ES-I3 (cell line): ENCODE results near the gene GLOD5.

Experiments used
- H3K36me3 ChIP-seq: 2 replicates; pipeline ENCODE4 v1.6.1; 2013; ENCODE audit warnings: mild to moderate bottlenecking, low read length, control low read depth, moderate library complexity; ENCODE audit not compliant: insufficient read depth
- H3K4me1 ChIP-seq: 2 replicates; pipeline ENCODE4 v1.6.1; 2013; ENCODE audit warnings: mild to moderate bottlenecking, control low read depth, low read length; ENCODE audit not compliant: insufficient read depth
- H3K9ac ChIP-seq: 2 replicates; pipeline ENCODE4 v1.6.1; 2013; ENCODE audit warnings: low read depth, mild to moderate bottlenecking, low read length, moderate library complexity
- H3K9me3 ChIP-seq: 2 replicates; pipeline ENCODE4 v1.6.1; 2013; ENCODE audit warnings: mild to moderate bottlenecking, low read length, moderate library complexity; ENCODE audit not compliant: control insufficient read depth, insufficient read depth

The GLOD5 gene

DNA sequence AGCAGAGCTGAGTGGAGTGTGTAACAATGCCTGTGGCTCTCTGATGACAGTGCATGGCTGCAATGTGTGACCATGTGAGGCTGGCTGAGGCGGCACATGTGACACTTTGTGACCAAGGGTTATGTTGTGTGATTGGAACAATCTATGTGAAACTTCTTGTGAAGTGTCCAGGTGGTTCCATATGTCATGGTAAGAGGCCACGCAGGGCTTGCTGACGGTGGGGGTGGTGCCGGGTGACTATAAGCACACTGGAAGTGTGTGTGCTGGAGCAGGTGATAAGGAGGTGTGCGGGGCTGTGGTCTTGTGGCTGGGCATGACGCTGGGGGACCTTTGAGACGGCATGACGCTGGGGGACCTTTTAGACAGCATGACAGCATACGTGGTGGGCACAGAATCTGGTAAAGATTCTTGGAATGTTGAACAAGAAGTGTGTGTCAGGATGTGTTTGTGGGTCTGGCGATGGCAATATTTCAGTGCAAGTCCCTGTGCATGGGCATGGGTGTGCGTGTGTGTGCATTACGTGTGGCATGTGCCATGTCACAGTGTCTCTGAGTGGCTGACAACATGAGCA lies 32.9 kb downstream of the GLOD5 start:
- H3K4me1 ChIP-seq = peaks cover 15% of the 10 kb centered on the region; the same call in 1 of the 2 replicates
- H3K36me3 ChIP-seq = no peaks in the 10 kb centered on the region
- no peak overlapping the region for H3K9ac ChIP-seq
- no peaks in the 10 kb centered on the region for H3K9me3 ChIP-seq

DNA sequence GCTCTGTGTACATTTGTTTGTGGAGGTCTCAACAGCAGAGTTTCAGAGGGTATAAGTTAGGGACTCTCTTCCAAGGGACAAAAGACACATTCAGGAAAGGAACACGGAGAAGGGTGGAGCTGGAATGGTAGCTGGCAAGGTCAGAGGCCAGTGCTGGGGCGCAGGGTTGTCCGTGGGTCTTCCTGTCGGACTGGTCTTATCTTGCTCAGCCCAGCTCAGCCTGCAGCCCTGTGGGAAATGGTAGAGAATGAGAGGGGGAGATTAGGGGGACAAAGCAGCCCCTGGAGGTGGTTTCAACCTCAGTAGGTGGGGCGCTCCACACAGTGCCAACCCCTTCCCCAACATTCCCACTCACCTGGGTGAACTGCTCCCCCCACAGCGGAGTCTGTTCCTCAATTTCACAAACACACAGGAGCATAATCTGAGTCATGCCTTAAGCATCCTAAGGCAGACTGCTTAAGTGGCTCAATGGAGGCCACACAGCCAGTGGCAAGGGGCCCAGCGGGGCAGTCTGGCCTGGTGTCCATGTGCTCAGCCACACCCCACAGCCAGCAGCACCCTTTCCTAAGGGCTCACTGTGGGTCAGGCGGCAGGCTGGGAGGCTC lies 33.5 kb downstream of the GLOD5 start:
- Histone ChIP-seq H3K9me3 (no peaks in the 10 kb centered on the region), H3K36me3 (no peaks in the 10 kb centered on the region), H3K9ac (no peak overlapping the region), H3K4me1 (peaks cover 15% of the 10 kb centered on the region; the same call in 1 of the 2 replicates)

DNA sequence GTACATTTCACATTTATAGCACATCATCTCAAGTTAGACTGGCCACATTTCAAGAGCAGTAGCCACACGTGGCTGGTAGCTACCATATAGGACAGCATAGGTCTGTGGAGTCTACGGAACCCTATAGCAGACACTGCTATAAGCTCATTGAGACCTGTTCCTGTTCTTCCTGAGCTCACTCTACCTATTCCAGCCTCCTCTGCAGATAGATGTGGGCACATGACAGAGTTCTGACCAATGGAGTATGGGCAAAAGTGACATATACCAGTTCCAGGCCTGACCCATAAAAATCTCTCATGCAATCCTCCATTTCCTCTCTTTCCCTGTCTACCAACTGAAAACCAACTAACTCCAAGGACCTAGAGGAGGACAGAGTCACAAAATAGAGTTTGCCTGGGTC lies 36.8 kb downstream of the GLOD5 start:
- peaks cover 15% of the 10 kb centered on the region; the same call in 1 of the 2 replicates for H3K4me1 ChIP-seq
- no peaks in the 10 kb centered on the region for H3K36me3 ChIP-seq
- H3K9ac ChIP-seq = no peak overlapping the region
- H3K9me3 ChIP-seq = no peaks in the 10 kb centered on the region

DNA sequence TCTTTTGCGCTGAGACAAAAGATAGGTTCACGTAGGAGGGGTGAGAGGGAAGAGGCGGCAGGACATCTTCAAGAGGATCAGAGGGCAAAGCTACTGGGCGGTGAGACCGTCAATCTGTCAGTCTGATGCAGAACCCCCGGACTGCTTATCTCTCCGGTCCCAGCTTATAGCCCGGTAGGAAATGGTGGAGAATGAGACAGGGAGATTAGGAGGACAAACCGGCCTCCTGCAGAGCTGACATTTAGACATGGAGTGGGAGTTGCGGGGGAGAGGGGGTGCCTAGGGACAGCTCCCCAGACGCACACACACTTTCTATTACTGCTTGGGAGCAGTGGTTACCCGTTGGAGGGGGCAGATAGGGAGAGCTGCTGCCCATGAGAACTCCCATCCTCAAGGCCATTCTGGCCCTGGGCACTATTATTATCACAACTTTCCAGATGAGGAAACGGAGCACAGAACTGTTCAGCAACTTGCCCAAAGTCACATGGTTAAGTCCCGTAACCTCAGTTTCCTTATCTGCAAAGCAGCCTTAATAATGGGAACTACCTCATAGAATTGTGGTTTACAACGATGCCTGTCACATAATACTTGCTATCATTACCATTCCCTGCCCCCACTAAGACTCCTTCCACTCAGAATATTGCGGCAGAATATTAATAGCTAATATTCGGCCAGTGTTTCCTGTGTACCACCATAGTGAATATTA lies 39.2 kb downstream of the GLOD5 start:
- Histone ChIP-seq H3K4me1 (no peaks in the 10 kb centered on the region; the same call in 1 of the 2 replicates), H3K36me3 (no peaks in the 10 kb centered on the region; the same call in 1 of the 2 replicates), H3K9me3 (no peaks in the 10 kb centered on the region), H3K9ac (peak overlapping the region; percentile 94)

DNA sequence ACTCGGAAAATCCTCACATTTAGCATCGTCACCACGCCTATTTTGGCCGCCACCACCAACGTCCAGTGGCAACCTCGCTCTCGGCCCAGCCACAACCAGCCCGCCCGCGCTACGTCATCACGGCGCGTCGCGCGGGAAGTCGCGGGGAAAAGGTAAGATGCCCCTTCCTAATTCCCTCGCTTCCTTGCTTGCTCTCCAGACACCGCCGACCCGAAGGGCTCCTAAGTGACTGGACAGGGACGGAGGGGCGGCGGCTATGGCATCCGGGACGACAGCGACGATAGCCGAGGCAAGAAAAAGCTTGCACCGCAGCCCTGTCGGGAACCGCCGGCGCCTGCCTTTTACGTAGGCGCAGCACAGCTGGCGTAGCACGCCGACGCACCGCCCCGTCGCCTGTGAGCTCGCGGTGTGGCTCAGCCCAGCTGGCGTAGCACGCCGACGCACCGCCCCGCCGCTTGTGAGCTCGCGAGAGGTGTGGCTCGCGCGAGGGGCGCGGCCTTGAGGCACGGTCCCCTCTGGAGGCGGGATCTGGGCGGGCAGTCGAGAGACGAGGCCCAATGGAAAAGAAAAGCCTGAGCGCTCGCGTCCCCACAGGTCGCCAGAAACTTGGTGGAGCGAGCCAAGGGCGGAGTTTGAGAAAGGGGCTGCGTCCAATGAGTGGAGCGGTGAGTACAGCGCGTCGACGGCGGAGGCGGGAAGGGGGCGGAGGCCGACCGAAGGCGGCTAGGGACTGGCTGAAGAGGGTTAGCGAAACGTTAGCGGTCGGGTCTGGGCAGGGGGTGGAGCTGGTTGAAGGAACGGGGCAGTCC lies 39.9 kb downstream of the GLOD5 start, which contains the start of gene HDAC6:
TSS of gene HDAC6 (plus strand) at position 788 of the 809 bp plus-strand sequence. CDS start 626 bp downstream, outside the sequence.
- Histone ChIP-seq H3K9me3 (no peaks in the 10 kb centered on the region), H3K36me3 (no peaks in the 10 kb centered on the region; the same call in 1 of the 2 replicates), H3K9ac (peak within 1 kb of the TSS; percentile 94), H3K4me1 (no peaks in the 10 kb centered on the region)

DNA sequence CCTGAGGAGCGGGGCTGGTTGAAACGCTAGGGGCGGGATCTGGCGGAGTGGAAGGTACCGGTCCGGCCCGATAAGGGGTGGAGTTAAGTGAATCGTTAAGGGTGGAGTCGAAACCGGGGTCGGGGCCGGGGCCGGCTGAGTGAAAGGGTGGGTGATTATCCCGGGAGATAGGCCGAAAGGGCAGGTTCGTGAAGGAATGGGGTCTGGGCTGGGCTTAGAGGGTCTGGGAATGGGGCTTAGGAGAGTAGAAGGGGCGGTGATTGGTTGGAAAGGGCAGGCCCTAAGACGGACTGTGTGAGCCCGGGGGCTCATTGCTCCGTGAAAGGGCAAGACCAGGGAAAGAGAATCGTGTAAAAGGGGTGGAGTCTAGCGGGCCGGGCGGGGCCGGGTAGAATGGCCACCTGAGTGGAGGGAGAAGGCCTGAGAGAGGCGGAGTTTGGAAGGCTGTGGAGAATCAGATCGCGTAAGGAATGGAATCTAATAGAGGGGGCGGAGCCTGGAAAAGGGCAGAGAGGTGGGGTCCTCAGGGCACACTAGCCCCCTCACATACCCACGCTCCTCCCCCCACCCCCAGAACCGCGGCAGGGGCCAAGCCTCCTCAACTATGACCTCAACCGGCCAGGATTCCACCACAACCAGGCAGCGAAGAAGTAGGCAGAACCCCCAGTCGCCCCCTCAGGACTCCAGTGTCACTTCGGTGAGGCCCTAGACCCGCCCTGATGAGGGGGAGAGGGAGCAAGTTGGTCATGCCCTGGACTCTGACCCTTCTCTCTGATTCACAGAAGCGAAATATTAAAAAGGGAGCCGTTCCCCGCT lies 40.8 kb downstream of the GLOD5 start:
- H3K9me3 ChIP-seq = no peaks in the 10 kb centered on the region
- peak overlapping the region; percentile 94 for H3K9ac ChIP-seq
- no peaks in the 10 kb centered on the region for H3K4me1 ChIP-seq
- H3K36me3 ChIP-seq = no peaks in the 10 kb centered on the region; the same call in 1 of the 2 replicates

DNA sequence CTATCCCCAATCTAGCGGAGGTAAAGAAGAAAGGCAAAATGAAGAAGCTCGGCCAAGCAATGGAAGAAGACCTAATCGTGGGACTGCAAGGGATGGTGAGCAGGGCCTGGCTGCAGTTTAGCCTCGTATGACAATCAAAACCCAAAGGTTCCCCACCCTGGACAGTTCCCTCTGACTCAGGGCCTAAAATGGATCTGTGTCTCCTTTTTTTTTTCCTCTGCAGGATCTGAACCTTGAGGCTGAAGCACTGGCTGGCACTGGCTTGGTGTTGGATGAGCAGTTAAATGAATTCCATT lies 41.3 kb downstream of the GLOD5 start:
- H3K9ac ChIP-seq = peak overlapping the region; percentile 94
- H3K36me3 ChIP-seq = no peaks in the 10 kb centered on the region; the same call in 1 of the 2 replicates
- H3K9me3 ChIP-seq = no peaks in the 10 kb centered on the region
- no peaks in the 10 kb centered on the region for H3K4me1 ChIP-seq

DNA sequence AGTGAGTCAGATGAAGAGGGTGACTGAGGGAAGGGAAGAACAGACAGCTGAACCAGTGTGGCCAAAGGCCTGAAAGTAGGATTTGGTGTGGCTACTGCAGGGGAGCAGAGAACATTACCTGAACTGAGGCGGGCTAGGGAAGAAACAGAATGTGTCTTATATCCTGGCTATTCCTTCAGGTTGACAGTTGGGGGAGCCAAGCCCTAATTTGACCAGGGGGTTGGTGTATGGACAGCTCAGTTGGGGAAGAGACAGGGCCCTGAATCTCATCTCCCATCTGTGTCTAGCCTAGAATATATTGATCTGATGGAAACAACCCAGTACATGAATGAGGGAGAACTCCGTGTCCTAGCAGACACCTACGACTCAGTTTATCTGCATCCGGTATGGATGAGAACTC lies 44.5 kb downstream of the GLOD5 start:
- H3K9me3 ChIP-seq = no peaks in the 10 kb centered on the region
- H3K9ac ChIP-seq = no peak overlapping the region
- H3K4me1 ChIP-seq = no peaks in the 10 kb centered on the region
- no peaks in the 10 kb centered on the region; the same call in 1 of the 2 replicates for H3K36me3 ChIP-seq

DNA sequence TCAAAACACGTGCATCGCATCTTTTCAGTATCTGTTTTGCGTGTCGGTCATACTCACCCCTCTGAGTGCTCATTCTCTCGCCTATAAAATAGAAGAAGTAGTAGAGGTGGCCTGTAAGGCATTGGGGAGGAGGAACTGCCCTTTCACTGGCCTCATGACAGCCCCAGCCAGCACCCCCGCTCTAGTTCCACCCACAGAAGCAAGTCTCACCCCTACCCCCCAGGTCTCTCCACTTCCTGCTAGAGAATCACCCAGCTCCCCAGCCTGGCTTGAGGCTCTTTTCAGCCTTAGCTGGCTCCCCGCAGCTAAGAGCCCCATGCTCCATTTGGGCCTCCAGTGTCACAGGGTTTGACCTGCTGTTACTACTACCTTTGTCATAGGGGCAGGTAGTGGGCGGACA lies 52.1 kb downstream of the GLOD5 start:
- no peaks in the 10 kb centered on the region for H3K4me1 ChIP-seq
- H3K9ac ChIP-seq = no peak overlapping the region
- no peaks in the 10 kb centered on the region for H3K9me3 ChIP-seq
- H3K36me3 ChIP-seq = no peaks in the 10 kb centered on the region

DNA sequence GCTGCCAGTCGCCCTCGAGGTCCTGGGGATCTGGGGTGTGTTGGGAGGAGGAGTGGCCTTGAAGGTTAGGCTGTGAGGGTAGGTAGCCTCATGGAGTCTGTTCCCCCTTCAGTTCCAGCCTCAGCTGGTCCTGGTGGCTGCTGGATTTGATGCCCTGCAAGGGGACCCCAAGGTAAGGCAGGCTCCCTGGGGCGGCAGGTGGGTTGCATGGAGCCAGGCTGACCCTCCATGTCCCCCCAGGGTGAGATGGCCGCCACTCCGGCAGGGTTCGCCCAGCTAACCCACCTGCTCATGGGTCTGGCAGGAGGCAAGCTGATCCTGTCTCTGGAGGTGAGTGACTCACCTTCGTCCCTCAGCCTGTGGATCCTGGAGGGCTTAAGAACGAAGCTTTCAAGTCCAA lies 53.2 kb downstream of the GLOD5 start:
- Histone ChIP-seq H3K4me1 (no peaks in the 10 kb centered on the region), H3K9ac (no peak overlapping the region), H3K9me3 (no peaks in the 10 kb centered on the region), H3K36me3 (no peaks in the 10 kb centered on the region)

DNA sequence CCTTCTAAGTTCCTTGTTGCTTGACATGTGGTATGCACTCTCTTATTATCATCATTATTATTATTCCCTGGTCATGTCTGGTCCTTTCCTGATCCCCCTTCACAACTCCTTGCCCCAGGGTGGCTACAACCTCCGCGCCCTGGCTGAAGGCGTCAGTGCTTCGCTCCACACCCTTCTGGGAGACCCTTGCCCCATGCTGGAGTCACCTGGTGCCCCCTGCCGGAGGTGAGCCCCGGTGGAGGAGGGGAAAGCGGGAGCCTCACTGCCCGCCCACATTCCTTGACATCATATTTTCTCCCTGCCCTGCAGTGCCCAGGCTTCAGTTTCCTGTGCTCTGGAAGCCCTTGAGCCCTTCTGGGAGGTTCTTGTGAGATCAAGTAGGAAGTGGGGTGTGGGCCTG lies 53.7 kb downstream of the GLOD5 start:
- no peaks in the 10 kb centered on the region for H3K4me1 ChIP-seq
- H3K36me3 ChIP-seq = no peaks in the 10 kb centered on the region
- no peak overlapping the region for H3K9ac ChIP-seq
- H3K9me3 ChIP-seq = no peaks in the 10 kb centered on the region

DNA sequence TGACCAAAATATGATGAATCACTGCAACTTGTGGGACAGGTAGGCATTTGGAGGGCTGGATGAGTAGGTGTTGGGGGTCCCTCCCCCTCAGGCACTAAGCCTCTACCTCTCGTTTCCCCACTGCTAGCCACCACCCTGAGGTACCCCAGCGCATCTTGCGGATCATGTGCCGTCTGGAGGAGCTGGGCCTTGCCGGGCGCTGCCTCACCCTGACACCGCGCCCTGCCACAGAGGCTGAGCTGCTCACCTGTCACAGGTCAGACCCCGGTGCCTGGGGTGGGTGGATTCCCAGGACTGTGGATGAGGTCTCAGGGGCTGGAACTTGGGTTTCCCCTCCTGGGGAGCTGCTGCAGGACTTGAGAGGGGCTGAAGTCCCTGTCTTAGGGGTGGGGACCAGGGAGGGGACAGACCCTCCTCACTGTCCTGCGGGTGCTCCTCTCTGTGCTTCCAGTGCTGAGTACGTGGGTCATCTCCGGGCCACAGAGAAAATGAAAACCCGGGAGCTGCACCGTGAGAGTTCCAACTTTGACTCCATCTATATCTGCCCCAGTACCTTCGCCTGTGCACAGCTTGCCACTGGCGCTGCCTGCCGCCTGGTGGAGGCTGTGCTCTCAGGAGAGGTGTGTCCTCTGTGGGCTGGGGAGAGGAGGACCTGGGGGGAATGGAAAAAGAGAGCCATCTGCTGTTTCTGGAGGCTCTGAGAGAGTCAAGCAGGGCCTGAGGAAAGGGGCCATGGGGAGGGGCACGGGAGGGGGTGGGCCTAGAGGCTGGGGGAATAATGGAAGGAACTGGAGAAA lies 54.7 kb downstream of the GLOD5 start:
- no peaks in the 10 kb centered on the region for H3K36me3 ChIP-seq
- no peaks in the 10 kb centered on the region for H3K9me3 ChIP-seq
- no peak overlapping the region for H3K9ac ChIP-seq
- no peaks in the 10 kb centered on the region for H3K4me1 ChIP-seq

DNA sequence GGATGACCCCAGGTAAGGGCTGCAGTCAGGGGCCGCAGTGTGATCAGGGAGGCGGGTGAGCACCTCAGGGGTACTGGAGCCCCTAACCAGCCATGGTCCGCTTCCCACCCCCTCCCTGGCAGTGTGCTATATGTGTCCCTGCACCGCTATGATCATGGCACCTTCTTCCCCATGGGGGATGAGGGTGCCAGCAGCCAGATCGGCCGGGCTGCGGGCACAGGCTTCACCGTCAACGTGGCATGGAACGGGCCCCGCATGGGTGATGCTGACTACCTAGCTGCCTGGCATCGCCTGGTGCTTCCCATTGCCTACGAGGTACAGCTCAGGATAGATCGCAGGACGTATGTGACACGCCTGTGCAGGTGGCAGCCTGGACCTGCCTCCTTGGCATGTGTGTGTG lies 56.6 kb downstream of the GLOD5 start:
- Histone ChIP-seq H3K36me3 (no peaks in the 10 kb centered on the region), H3K9me3 (no peaks in the 10 kb centered on the region), H3K4me1 (no peaks in the 10 kb centered on the region), H3K9ac (no peak overlapping the region)
